Uterus (tissue), 4 donors: ENCODE measurements around the gene C3orf80. TPM values are rescaled to one million over a fixed set of nuclear protein-coding genes. Genes with fewer than 3 reads are reported as not detected.
"Not testable (repeated sequence)": the region's sequence is repeated elsewhere in the genome, so short reads cannot be mapped to it uniquely, and the experiment has no call there.

ENCODE experiments used
- DNase-seq, 2 donors: peaks; one replicate each; pipeline ENCODE4 v3.0.0-alpha.2; 2019 to 2020
- H3K27ac ChIP-seq, 2 donors: fragments of 200-600 bp; sonication (generic); 1 replicate in 1 of 2; 2 replicates in 1 of 2; pipeline ENCODE4 v1.5.1; 2016 to 2018
- H3K27me3 ChIP-seq, 2 donors: fragments of 200-600 bp; sonication (generic); one replicate each; pipeline ENCODE4 v1.5.1; 2018 to 2019; ENCODE audit warnings: control low read depth in 1 of 2
- H3K36me3 ChIP-seq, 2 donors: fragments of 200-600 bp; sonication (generic); one replicate each; pipeline ENCODE4 v1.5.1; 2019; ENCODE audit warnings: control low read depth in 1 of 2
- H3K4me1 ChIP-seq, 2 donors: fragments of 200-600 bp; sonication (generic); one replicate each; pipeline ENCODE4 v1.5.1; 2018 to 2019; ENCODE audit warnings: control low read depth in 1 of 2
- H3K4me3 ChIP-seq, 2 donors: fragments of 200-600 bp; sonication (generic); 1 replicate in 1 of 2; 2 replicates in 1 of 2; pipeline ENCODE4 v1.5.1; 2018 to 2019; ENCODE audit warnings: mild to moderate bottlenecking in 1 of 2
- H3K9me3 ChIP-seq, 2 donors: fragments of 200-600 bp; sonication (generic); one replicate each; pipeline ENCODE4 v1.5.1; 2019; ENCODE audit warnings: control low read depth in 1 of 2
- POLR2A ChIP-seq, 2 donors: fragments of 450-650 bp; IDR thresholded peaks; one replicate each; pipeline ENCODE4 v1.6.1; 2016; ENCODE audit warnings: antibody characterized with exemption in 2 of 2, mild to moderate bottlenecking in 1 of 2, moderate library complexity in 1 of 2
- intact Hi-C: fragments of 100-400 bp; cut with DNase I; formaldehyde crosslinking; loops from one replicate; pipeline ENCODE4 v1.15.1; 2023; ENCODE audit warnings: low total_unique reads
- total RNA-seq, 4 donors: library from RNA; depleted of rRNA in 3 of 4; stranded (reverse); fragments of >200 nt in 3 of 4; gene quantifications; one replicate each; pipeline versions ENCODE4 v1.1.0 to v1.2.4, GENCODE V29; 2014 to 2023
- TF ChIP-seq, protein P1 (sequence below), 4 experiments: fragments of 200-600 bp in 2 of 4; fragments of 450-650 bp in 2 of 4; sonication (generic) in 2 of 4; IDR thresholded peaks; one replicate each; pipeline ENCODE4 v1.5.1; 2016 to 2019; ENCODE audit warnings: antibody characterized with exemption in 4 of 4, mild to moderate bottlenecking in 2 of 4, moderate library complexity in 1 of 4
- donor health status: DM: yes; HTN: yes; CAD: no.

Gene C3orf80
- total RNA-seq, 4 donors from 2014 or later, result 1.2 TPM; not detected in 3

DNA sequence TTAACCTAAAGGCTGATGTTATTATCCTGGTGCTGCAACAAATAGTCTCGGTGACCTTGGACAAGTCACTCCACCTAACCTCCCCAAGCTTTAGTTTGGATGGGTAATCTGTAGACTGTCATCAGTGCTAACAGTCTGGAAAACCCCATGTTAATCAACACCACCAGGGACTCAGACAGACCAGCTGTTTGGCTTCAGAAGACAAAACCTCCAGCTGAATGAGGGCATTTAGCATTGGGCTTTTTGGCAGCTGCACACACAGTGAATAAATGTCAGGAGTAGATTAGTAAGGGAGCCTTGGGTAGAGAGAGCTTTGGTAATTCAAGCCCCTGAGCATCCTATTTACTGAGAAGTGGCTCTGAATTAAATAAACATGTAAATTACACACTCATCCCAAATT lies 24.9 kb upstream of the C3orf80 start:
- DNase-seq, result no peak
- Histone ChIP-seq H3K27me3 (no peaks in the 10 kb centered on the region), H3K9me3 (no peaks in the 10 kb centered on the region), H3K4me3 (no peak overlapping the region), H3K27ac (no peak overlapping the region), H3K36me3 (no peaks in the 10 kb centered on the region), H3K4me1 (no peaks in the 10 kb centered on the region)
- TF ChIP-seq, protein P1, sequence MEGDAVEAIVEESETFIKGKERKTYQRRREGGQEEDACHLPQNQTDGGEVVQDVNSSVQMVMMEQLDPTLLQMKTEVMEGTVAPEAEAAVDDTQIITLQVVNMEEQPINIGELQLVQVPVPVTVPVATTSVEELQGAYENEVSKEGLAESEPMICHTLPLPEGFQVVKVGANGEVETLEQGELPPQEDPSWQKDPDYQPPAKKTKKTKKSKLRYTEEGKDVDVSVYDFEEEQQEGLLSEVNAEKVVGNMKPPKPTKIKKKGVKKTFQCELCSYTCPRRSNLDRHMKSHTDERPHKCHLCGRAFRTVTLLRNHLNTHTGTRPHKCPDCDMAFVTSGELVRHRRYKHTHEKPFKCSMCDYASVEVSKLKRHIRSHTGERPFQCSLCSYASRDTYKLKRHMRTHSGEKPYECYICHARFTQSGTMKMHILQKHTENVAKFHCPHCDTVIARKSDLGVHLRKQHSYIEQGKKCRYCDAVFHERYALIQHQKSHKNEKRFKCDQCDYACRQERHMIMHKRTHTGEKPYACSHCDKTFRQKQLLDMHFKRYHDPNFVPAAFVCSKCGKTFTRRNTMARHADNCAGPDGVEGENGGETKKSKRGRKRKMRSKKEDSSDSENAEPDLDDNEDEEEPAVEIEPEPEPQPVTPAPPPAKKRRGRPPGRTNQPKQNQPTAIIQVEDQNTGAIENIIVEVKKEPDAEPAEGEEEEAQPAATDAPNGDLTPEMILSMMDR (IDR thresholded peaks at IDR 0.05), result no peak
- TF ChIP-seq POLR2A (IDR thresholded peaks at IDR 0.05), result no peak
- intact Hi-C loops, result no loop called here

- DNase-seq, intact Hi-C loops, H3K27ac ChIP-seq, H3K27me3 ChIP-seq, H3K4me1 ChIP-seq, H3K36me3 ChIP-seq, H3K4me3 ChIP-seq, H3K9me3 ChIP-seq: not testable (repeated sequence)
Measured at GRCh38 chr3:160204396-160205011, 20.7 kb upstream of the C3orf80 start.

DNA sequence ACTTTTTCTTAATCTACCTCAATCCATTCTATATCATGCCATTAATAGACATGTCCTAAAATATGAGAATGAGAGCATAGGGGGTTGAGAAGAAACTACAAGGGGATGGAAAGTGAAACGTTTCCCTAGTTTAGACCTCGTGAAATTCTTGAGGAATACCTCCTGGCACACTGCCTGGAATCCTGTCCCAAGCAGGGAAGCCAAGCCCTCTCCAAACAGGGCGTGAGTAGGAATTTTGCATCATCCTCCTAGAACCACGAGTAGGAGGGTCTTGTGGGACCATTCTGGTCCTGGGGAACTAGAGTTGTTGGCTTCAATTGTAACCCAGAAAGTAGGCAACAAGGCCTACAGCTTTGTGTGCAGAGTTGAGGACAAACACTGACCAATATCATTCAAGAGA lies 19.6 kb upstream of the C3orf80 start:
- no peaks in the 10 kb centered on the region for H3K4me1 ChIP-seq
- H3K9me3 ChIP-seq, result no peaks in the 10 kb centered on the region
- peaks cover 0 to 2% of the 10 kb centered on the region in 2 donors for H3K36me3 ChIP-seq
- no peak overlapping the region for H3K4me3 ChIP-seq
- no peak overlapping the region for H3K27ac ChIP-seq
- intact Hi-C loops, result no loop called here
- H3K27me3 ChIP-seq, result no peaks in the 10 kb centered on the region
- no peak for DNase-seq
- TF ChIP-seq POLR2A (IDR thresholded peaks at IDR 0.05), result no peak
- TF ChIP-seq, protein P1 (IDR thresholded peaks at IDR 0.05), result no peak

DNA sequence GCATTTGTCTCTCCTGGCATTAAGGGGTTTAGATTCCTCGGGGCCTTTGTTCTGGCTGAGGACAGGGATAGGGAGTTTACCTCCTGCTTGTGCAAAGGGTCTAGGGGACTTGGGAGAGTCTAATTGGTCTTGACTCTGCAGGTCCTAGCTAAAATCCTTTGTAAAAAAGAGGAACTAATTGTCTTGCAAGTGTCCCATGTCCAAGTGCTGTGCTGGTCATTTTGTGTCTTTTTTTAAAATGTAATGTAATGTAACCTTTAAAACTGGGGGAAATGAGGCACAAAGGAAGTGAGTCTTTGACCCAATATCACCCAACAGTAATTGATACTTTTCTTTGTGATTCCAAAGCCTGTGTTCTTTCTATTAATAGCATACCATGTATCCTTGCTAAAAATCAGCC lies 14.9 kb upstream of the C3orf80 start:
- Histone ChIP-seq H3K27ac (no peak overlapping the region), H3K9me3 (no peaks in the 10 kb centered on the region), H3K4me3 (no peak overlapping the region), H3K27me3 (no peaks in the 10 kb centered on the region), H3K4me1 (no peaks in the 10 kb centered on the region), H3K36me3 (peaks cover 0 to 2% of the 10 kb centered on the region in 2 donors)
- no peak for DNase-seq
- TF ChIP-seq, protein P1 (IDR thresholded peaks at IDR 0.05), result no peak
- TF ChIP-seq POLR2A (IDR thresholded peaks at IDR 0.05), result no peak
- intact Hi-C loops, result no loop called here

- H3K27ac ChIP-seq, result no peak overlapping the region
- TF ChIP-seq, protein P1 (IDR thresholded peaks at IDR 0.05), result no peak
- no peak for TF ChIP-seq POLR2A (IDR thresholded peaks at IDR 0.05)
- H3K4me3 ChIP-seq, result no peak overlapping the region
- no peaks in the 10 kb centered on the region for H3K27me3 ChIP-seq
- no peak for DNase-seq
- H3K9me3 ChIP-seq, result no peaks in the 10 kb centered on the region
- H3K4me1 ChIP-seq, result no peaks in the 10 kb centered on the region
- peaks cover 0 to 2% of the 10 kb centered on the region in 2 donors for H3K36me3 ChIP-seq
- intact Hi-C loops, result no loop called here
Measured at GRCh38 chr3:160210799-160211221, 14.4 kb upstream of the C3orf80 start.

DNA sequence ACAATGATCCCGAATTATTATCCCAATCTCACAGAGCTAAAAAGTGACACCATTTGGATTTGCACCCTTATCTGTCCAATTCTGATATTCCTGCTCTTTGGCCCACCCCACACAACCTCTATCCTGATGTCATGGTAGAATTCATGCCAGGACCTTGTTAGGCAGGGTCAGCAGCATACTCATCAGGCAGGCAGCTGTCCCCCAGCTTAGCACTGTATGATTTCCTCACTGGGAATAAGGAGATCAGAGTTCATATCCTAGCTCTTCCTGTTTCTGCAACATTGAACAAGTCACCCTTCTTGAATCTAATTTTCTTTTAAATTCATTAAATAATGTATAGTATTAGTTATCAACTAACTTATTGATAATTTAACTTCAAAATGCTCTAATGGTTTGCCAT lies 12.0 kb upstream of the C3orf80 start:
- DNase-seq, result no peak
- intact Hi-C loops, result no loop called here

More for the DNA sequence above, 12.0 kb upstream of the C3orf80 start:
- H3K27me3 ChIP-seq, result no peaks in the 10 kb centered on the region
- H3K4me1 ChIP-seq, result no peaks in the 10 kb centered on the region
- H3K27ac ChIP-seq, result no peak overlapping the region
- TF ChIP-seq POLR2A (IDR thresholded peaks at IDR 0.05), result no peak
- TF ChIP-seq, protein P1 (IDR thresholded peaks at IDR 0.05), result no peak
- H3K36me3 ChIP-seq, result no peaks in the 10 kb centered on the region
- H3K4me3 ChIP-seq, result no peak overlapping the region
- H3K9me3 ChIP-seq, result no peaks in the 10 kb centered on the region
